Measurements from ENCODE around the gene ANKRD39. TPM values are rescaled to one million over a fixed set of nuclear protein-coding genes. Genes with fewer than 3 reads are reported as not detected.

Gene ANKRD39
- total RNA-seq, 1 donor from 2014 or later: 25.7 TPM

- H3K36me3 Mint-ChIP-seq (ENCODE audit: unreplicated experiment): no peaks in the 10 kb centered on the region
Measured at GRCh38 chr2:96899413-96899741, 41.6 kb upstream of the ANKRD39 start.

GRCh38 chr2:96898641-96899412 is 41.0 kb upstream of the ANKRD39 start:
- Mint-ChIP-seq H3K4me1 (ENCODE audit: low read depth, unreplicated experiment) (peaks cover 7% of the 10 kb centered on the region), H3K4me3 (ENCODE audit: unreplicated experiment) (no peak overlapping the region), H3K27me3 (ENCODE audit: unreplicated experiment) (peaks cover 4% of the 10 kb centered on the region), H3K36me3 (ENCODE audit: unreplicated experiment) (no peaks in the 10 kb centered on the region), H3K27ac (ENCODE audit: unreplicated experiment) (no peak overlapping the region), H3K9me3 (ENCODE audit: unreplicated experiment) (peaks cover 9% of the 10 kb centered on the region)
- DNase-seq: no peak
- TF ChIP-seq CTCF (IDR thresholded peaks at IDR 0.05; ENCODE audit: partially characterized antibody, unreplicated experiment): no peak

More at GRCh38 chr2:96899413-96899741, 41.6 kb upstream of the ANKRD39 start:
- peaks cover 4% of the 10 kb centered on the region for H3K27me3 Mint-ChIP-seq (ENCODE audit: unreplicated experiment)
- no peak overlapping the region for H3K4me3 Mint-ChIP-seq (ENCODE audit: unreplicated experiment)
- no peak for TF ChIP-seq CTCF (IDR thresholded peaks at IDR 0.05; ENCODE audit: partially characterized antibody, unreplicated experiment)
- H3K9me3 Mint-ChIP-seq (ENCODE audit: unreplicated experiment): peaks cover 9% of the 10 kb centered on the region
- H3K27ac Mint-ChIP-seq (ENCODE audit: unreplicated experiment): no peak overlapping the region
- peaks cover 7% of the 10 kb centered on the region for H3K4me1 Mint-ChIP-seq (ENCODE audit: low read depth, unreplicated experiment)
- no peak for DNase-seq

- H3K4me3 Mint-ChIP-seq (ENCODE audit: unreplicated experiment): no peak overlapping the region
- H3K4me1 Mint-ChIP-seq (ENCODE audit: low read depth, unreplicated experiment): peaks cover 7% of the 10 kb centered on the region
- H3K27me3 Mint-ChIP-seq (ENCODE audit: unreplicated experiment): peaks cover 4% of the 10 kb centered on the region
- no peak for TF ChIP-seq CTCF (IDR thresholded peaks at IDR 0.05; ENCODE audit: partially characterized antibody, unreplicated experiment)
- H3K9me3 Mint-ChIP-seq (ENCODE audit: unreplicated experiment): peaks cover 9% of the 10 kb centered on the region
- no peaks in the 10 kb centered on the region for H3K36me3 Mint-ChIP-seq (ENCODE audit: unreplicated experiment)
- H3K27ac Mint-ChIP-seq (ENCODE audit: unreplicated experiment): no peak overlapping the region
- DNase-seq: no peak
Measured at GRCh38 chr2:96898135-96898505, 40.3 kb upstream of the ANKRD39 start.

GRCh38 chr2:96897491-96898134 is 39.8 kb upstream of the ANKRD39 start:
- Mint-ChIP-seq H3K9me3 (ENCODE audit: unreplicated experiment) (peaks cover 12% of the 10 kb centered on the region), H3K4me3 (ENCODE audit: unreplicated experiment) (no peak overlapping the region), H3K27ac (ENCODE audit: unreplicated experiment) (no peak overlapping the region), H3K36me3 (ENCODE audit: unreplicated experiment) (no peaks in the 10 kb centered on the region), H3K4me1 (ENCODE audit: low read depth, unreplicated experiment) (peaks cover 7% of the 10 kb centered on the region), H3K27me3 (ENCODE audit: unreplicated experiment) (peaks cover 4% of the 10 kb centered on the region)
- DNase-seq: no peak
- no peak for TF ChIP-seq CTCF (IDR thresholded peaks at IDR 0.05; ENCODE audit: partially characterized antibody, unreplicated experiment)

Data from glutamatergic neuron (in vitro differentiated cells).